HG02588 (cell line): ENCODE measurements around the gene FMN1.

Experiments
- ATAC-seq: cut with Tn5 transposase; IDR thresholded peaks from one replicate; pipeline ENCODE4 v1.9.1; 2021; ENCODE audit warnings: mild to moderate bottlenecking, moderate library complexity; ENCODE audit not compliant: unreplicated experiment

Gene FMN1

DNA sequence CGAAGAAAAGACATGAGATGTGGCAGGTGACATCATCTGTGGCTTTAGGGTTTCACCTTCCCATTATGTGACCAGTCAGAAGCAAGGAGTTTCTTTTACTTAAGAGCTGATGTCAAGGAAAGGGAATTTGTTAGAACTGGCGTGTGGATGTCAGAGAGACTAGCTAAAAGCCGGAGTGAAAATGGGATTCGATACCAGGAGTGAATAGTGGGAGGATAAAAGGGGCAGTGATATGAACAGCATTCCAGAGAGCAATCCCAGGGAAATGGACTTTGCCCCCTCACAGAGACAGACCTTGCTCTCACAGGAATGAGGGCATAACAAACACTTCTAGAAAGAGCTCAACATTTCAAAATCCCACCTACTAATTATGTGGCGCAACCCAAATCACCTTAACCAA is 5.9 kb upstream of the FMN1 start:
- no peak for ATAC-seq

- no peak for ATAC-seq
Observed at GRCh38 chr15:33198541-33198940, 4.0 kb upstream of the FMN1 start.

- ATAC-seq = no peak
Observed at GRCh38 chr15:33197636-33198035, 3.1 kb upstream of the FMN1 start.

- no peak for ATAC-seq
Observed at GRCh38 chr15:33194237-33194636, 277 bp downstream of the FMN1 start.

- ATAC-seq = no peak
Observed at GRCh38 chr15:33191591-33191990, 2.9 kb downstream of the FMN1 start.

GRCh38 chr15:33190539-33190938 is 4.0 kb downstream of the FMN1 start:
- no peak for ATAC-seq

DNA sequence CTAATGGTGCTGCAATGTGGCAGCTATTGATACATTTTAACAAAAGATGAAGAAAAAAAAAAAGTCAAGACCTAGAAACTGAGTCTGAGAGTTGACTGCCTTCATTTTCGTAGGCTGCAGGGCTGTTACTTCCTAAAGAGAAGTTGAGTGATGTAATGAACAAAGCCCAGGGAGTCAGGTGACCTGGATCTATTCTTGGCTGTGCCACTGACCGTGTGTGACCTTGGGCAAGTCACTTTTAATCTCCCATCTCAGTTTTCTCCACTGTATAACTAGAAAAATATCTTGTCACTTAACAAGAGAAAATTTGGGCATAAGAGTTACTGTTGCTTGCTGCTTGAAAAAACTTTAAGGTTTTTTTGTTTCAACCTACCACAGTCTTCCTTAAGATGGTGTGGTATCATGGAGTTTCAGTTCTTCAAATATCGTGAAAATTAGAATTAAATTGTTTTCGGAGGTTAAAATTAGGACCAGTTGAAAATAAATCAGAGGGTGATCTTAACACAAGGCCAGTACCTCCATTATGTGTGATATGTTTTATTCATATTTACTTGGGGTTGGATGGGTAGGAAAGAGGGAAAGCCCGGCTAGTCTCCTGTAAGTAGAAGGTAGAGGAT is 5.8 kb downstream of the FMN1 start:
- ATAC-seq = peak; percentile 48

GRCh38 chr15:33188159-33188558 is 6.4 kb downstream of the FMN1 start:
- no peak for ATAC-seq

GRCh38 chr15:33183334-33183733 is 11.2 kb downstream of the FMN1 start:
- no peak for ATAC-seq

- no peak for ATAC-seq
Observed at GRCh38 chr15:33182926-33183325, 11.6 kb downstream of the FMN1 start.

DNA sequence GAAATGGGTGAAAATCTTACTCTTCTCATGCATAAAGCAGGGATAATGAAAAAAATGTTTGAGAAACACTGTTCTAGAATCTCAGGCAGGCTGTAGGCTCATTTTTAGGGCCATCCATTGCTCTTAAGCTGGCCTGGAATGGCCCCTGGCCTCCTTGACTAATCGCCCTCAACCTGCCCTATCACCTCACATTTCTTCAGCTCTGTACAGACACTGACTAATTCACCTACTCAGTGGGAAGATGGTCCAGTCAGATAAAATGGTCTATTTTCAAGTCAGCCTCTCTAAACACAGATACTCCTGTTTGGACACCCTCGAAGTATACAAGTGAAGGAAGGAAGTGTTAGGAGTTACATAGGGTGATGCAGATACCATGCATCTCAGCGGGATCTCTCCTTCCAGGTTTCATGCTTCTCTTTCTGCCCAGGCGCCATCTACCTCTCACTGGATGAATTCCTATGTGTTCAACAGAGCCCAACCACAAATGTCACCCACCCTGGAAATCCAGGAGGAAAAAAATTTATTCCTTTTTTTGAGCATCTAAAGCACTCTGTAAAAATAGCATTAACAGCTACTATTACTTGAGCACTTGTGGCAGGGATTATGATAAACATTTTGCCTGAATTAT is 12.1 kb downstream of the FMN1 start:
- no peak for ATAC-seq

DNA sequence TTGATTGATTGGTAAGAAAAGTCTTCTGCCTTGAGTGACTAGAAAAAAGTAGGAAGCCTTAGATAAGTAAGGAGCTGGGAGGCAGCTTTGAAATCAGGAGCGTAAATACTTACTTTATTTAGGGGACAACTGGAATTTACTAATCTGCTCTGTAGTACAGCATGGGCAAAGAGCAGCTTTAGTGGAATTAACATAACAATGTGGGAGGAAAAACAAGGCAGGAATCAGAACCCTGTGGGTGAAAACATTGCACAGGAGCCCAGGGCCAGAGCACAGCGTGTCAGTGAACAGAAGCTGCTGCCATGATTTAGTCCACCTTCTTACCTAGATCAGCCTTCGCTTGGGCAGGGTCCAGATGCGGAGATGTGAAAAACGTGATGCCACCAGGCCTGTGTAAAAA is 14.6 kb downstream of the FMN1 start:
- no peak for ATAC-seq

GRCh38 chr15:33171202-33171601 is 23.3 kb downstream of the FMN1 start:
- no peak for ATAC-seq

DNA sequence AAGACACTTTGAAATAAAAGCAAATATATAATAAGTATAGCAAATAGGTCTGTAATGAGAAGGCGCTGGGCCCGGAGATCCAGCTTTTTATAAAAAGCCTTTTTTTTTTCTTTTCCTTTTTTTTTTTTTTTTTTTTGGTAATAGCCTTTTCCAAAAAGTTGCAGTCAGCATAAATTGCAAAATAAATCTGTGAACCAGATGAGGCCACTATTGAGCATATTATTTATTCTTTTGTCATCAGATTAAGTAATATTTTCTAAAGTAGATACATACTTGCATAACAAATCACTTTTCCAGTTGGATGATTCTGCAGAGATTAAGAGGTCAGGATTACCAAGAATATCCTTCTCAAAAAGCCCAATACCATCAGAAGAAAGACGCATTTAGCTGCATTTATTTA is 24.9 kb downstream of the FMN1 start:
- no peak for ATAC-seq

DNA sequence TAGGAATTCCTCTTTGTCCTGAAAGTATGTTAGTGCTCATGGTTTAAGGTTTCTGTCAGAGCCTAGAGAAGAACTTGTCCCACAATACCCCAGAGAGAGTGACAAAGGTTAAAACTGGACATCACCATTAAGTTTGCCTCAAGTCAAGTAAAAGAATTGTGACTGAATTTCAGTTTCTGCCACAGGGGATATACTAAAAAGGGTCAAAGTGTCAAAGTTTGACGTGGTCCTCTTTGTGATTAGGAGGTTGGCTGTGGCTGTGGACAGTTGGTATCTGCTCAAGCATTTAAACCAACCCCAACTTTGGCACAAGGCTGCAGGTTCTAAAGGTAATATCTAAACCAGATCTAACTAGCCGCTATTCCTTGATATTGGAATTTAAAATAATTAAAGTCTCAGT is 26.1 kb downstream of the FMN1 start:
- ATAC-seq = no peak

- ATAC-seq = no peak
Observed at GRCh38 chr15:33163816-33164215, 30.7 kb downstream of the FMN1 start.

DNA sequence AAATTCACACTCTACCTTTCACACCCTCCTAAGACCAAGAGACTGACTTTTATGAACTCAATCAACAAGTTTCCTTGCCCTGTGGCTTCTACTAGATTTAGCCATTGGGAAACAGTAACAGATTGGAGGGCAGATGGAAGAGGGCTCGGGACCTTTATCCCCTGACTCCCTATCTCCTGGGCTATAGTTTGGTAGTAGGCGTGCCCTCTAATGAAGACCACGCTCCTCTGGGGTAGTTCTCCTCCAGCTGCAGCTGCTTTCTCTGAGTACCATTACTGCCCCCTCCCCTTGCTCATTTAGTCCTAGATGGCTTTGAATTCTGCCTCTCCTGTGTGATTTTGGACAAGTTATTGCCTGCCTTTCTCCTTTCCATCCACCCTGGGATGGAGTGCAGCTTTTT is 33.3 kb downstream of the FMN1 start:
- ATAC-seq = no peak

GRCh38 chr15:33160581-33161165 is 33.8 kb downstream of the FMN1 start:
- ATAC-seq = no peak

GRCh38 chr15:33159726-33160453 is 34.6 kb downstream of the FMN1 start:
- no peak for ATAC-seq

DNA sequence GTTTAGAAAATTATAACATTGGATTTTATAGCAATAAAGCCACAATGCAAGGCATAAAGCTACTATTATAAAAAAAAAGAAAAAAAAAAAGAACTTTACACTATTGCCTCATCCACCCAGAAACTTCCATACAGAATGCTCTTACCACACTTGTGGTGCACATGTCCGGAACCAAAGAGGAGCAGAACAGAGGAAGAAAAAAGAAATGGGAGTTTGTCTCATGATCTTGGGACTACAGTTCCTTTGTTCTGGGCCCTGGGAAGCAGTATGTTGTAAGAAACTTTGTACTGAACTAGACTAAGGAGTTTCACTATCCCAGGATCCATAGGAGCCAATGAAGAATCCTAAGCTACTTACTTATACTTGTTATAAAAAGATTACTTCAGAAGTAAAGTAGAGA is 36.1 kb downstream of the FMN1 start:
- no peak for ATAC-seq

DNA sequence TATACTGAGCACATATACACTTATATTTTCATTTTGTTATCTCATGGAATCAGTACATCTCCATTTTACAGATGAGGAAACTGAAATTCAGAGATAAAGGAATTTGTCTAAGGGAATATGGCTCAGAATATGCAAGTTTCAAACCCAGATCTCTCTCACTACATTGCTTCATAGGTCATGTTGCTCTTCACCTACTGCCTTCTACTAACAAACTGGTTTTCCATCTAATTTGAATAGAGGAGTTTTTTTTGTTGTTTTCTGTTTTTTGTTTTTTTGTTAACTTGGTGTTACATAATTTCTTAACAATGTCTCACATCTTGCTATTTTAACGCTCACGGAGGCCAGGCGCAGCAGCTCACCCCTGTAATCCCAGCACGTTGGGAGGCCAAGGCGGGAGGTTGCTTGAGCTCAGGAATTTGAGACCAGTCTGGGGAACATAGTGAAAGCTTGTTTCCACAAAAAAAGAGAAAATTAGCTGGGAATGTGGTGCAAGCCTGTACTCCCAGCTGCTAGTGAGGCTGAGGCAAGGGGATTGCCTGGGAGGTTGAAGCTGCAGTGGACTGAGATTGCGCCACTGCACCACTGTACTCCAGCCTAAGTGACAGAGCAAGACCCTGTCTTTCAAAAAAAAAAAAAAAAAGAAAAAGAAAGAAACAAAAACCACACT is 37.0 kb downstream of the FMN1 start:
- ATAC-seq = no peak
